Stimulated activated CD8-positive, alpha-beta memory T cell treated with anti-CD3 and anti-CD28 coated beads, Interleukin-2, amount 100 ng/mL, for 1 hour (primary cell): ENCODE measurements around the gene CTNNBL1.
"Not testable (repeated sequence)": the region's sequence is repeated elsewhere in the genome, so short reads cannot be mapped to it uniquely, and the experiment has no call there.

Source experiments
- DNase-seq, 2 donors: peaks; one replicate each; pipeline ENCODE4 v3.0.0-alpha.2; 2020; ENCODE audit warnings: low read depth in 2 of 2

CTNNBL1 gene

GRCh38 chr20:37677969-37678861 is 15.6 kb upstream of the CTNNBL1 start:
- no peak for DNase-seq

GRCh38 chr20:37679751-37680150 is 14.1 kb upstream of the CTNNBL1 start:
- not testable (repeated sequence) for DNase-seq

GRCh38 chr20:37680420-37680819 is 13.4 kb upstream of the CTNNBL1 start:
- no peak for DNase-seq

GRCh38 chr20:37681384-37682112 is 12.3 kb upstream of the CTNNBL1 start:
- DNase-seq, result no peak

- DNase-seq, result not testable (repeated sequence)
These were observed 10.7 kb upstream of the CTNNBL1 start for GRCh38 chr20:37683146-37683545.

- no peak for DNase-seq
These were observed 6.9 kb upstream of the CTNNBL1 start for GRCh38 chr20:37686762-37687477.

GRCh38 chr20:37687478-37687805 is 6.4 kb upstream of the CTNNBL1 start:
- no peak for DNase-seq

- no peak for DNase-seq
These were observed 5.7 kb upstream of the CTNNBL1 start for GRCh38 chr20:37688093-37688492.

GRCh38 chr20:37690626-37691369 is 3.0 kb upstream of the CTNNBL1 start:
- DNase-seq, result no peak

GRCh38 chr20:37692459-37693166 is 1.2 kb upstream of the CTNNBL1 start:
- DNase-seq, result no peak

GRCh38 chr20:37693242-37693634 is 592 bp upstream of the CTNNBL1 start:
- no peak for DNase-seq

GRCh38 chr20:37695684-37696342 is 2.0 kb downstream of the CTNNBL1 start:
- no peak for DNase-seq

- no peak for DNase-seq
These were observed 3.5 kb downstream of the CTNNBL1 start for GRCh38 chr20:37697314-37697713.

- DNase-seq, result no peak
These were observed 5.4 kb downstream of the CTNNBL1 start for GRCh38 chr20:37699202-37699601.

- no peak for DNase-seq
These were observed 6.5 kb downstream of the CTNNBL1 start for GRCh38 chr20:37700301-37700700.

GRCh38 chr20:37701676-37702075 is 7.8 kb downstream of the CTNNBL1 start:
- not testable (repeated sequence) for DNase-seq

GRCh38 chr20:37702403-37703034 is 8.7 kb downstream of the CTNNBL1 start:
- no peak for DNase-seq

- no peak for DNase-seq
These were observed 9.4 kb downstream of the CTNNBL1 start for GRCh38 chr20:37703035-37703845.

- DNase-seq, result no peak
These were observed 11.1 kb downstream of the CTNNBL1 start for GRCh38 chr20:37704955-37705354.
